Ishikawa (cell line): ENCODE data around the gene AGRP.

ENCODE experiments used
- CEBPB ChIP-seq: IDR thresholded peaks from 2 replicates; pipeline ENCODE4 v1.6.1; 2012
- CREB1 ChIP-seq: IDR thresholded peaks from 2 replicates; pipeline ENCODE4 v1.6.1; 2012; ENCODE audit warnings: low read depth
- EGR1 ChIP-seq: IDR thresholded peaks from 2 replicates; pipeline ENCODE4 v1.6.1; 2012
- EP300 ChIP-seq: IDR thresholded peaks from 2 replicates; pipeline ENCODE4 v1.6.1; 2012; ENCODE audit warnings: borderline replicate concordance
- FOXM1 ChIP-seq: IDR thresholded peaks from 2 replicates; pipeline ENCODE4 v1.6.1; 2012; ENCODE audit warnings: low read depth, borderline replicate concordance
- NFIC ChIP-seq: IDR thresholded peaks from 2 replicates; pipeline ENCODE4 v1.6.1; 2012
- RAD21 ChIP-seq: IDR thresholded peaks from 2 replicates; pipeline ENCODE4 v1.6.1; 2012; ENCODE audit warnings: low read depth
- TAF1 ChIP-seq: IDR thresholded peaks from 2 replicates; pipeline ENCODE4 v1.6.1; 2012; ENCODE audit warnings: low read depth, mild to moderate bottlenecking
- TCF12 ChIP-seq: IDR thresholded peaks from 2 replicates; pipeline ENCODE4 v1.6.1; 2012; ENCODE audit warnings: low read depth
- TEAD4 ChIP-seq: IDR thresholded peaks from 2 replicates; pipeline ENCODE4 v1.6.1; 2012
- YY1 ChIP-seq: IDR thresholded peaks from 2 replicates; pipeline ENCODE4 v1.6.1; 2012; ENCODE audit warnings: low read depth
- ZBTB7A ChIP-seq: IDR thresholded peaks from 2 replicates; pipeline ENCODE4 v1.6.1; 2012; ENCODE audit warnings: low read depth
- TF ChIP-seq, protein P1 (sequence below): IDR thresholded peaks from 2 replicates; pipeline ENCODE4 v1.6.1; 2012
- TF ChIP-seq, protein P2 (sequence below): IDR thresholded peaks from 2 replicates; pipeline ENCODE4 v1.6.1; 2012; ENCODE audit warnings: low read depth, mild to moderate bottlenecking
- TF ChIP-seq, protein P3 (sequence below): IDR thresholded peaks from 2 replicates; pipeline ENCODE4 v1.6.1; 2012

AGRP gene

DNA sequence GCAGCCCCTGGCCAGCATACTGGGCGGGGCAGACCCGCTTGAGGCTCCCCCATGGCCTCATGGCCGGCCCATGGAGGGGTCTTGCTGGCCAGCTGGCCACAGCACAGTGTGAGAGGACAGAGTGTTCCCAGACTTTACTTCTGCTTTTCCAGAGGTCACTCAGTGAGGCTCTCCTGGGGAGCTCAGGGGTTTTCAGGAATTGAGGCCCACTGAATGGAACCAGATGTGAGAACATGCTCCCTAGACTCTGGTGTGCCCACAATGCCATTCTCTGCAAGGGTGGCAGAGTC lies 23.5 kb downstream of the AGRP start:
- TF ChIP-seq, protein P1, sequence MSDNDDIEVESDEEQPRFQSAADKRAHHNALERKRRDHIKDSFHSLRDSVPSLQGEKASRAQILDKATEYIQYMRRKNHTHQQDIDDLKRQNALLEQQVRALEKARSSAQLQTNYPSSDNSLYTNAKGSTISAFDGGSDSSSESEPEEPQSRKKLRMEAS: no peak

DNA sequence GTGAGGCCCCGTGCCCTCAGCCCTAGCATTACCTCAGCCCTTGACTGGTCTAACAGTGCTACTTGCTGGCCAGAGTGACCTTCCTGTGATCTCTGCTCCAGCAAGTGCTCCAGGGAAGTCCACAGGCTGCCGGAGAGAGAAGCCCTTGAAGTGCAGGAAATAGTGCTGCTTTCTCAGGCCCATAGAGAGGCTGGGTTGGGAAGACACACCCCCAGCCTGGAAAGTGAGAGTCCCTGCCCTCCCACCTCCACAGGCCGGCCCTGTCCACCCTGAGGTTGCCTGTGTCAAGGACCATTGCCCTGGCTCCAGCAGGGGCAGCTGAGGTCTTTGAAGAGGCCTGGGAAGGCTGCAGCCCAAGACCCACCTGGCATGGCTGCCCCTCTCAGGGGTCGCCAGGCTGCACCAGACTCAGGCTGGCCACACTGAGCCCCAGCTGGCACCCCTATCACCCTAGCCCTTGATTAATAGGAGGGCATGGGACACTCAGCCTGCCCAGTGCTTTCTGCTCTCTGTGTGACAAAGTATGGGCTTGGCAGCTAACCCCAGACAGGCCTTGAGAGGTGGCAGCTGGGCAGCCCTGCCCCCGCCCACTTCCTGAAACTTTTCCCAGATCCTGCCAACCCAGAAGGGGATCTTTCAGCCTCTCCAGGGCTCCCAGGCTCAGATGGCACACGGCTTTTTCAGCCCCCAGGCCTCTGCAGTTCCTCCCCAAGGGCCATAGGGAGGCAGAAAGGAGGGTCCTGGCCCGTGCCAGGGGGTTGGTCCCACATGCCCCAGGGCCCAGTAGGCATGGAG lies 24.1 kb downstream of the AGRP start:
- TF ChIP-seq, protein P1: no peak
- TF ChIP-seq CREB1 (no peak), TAF1 (no peak), TCF12 (no peak), EGR1 (no peak), YY1 (no peak), TEAD4 (no peak), NFIC (no peak), CEBPB (no peak), EP300 (no peak), ZBTB7A (no peak)
- TF ChIP-seq, protein P2, sequence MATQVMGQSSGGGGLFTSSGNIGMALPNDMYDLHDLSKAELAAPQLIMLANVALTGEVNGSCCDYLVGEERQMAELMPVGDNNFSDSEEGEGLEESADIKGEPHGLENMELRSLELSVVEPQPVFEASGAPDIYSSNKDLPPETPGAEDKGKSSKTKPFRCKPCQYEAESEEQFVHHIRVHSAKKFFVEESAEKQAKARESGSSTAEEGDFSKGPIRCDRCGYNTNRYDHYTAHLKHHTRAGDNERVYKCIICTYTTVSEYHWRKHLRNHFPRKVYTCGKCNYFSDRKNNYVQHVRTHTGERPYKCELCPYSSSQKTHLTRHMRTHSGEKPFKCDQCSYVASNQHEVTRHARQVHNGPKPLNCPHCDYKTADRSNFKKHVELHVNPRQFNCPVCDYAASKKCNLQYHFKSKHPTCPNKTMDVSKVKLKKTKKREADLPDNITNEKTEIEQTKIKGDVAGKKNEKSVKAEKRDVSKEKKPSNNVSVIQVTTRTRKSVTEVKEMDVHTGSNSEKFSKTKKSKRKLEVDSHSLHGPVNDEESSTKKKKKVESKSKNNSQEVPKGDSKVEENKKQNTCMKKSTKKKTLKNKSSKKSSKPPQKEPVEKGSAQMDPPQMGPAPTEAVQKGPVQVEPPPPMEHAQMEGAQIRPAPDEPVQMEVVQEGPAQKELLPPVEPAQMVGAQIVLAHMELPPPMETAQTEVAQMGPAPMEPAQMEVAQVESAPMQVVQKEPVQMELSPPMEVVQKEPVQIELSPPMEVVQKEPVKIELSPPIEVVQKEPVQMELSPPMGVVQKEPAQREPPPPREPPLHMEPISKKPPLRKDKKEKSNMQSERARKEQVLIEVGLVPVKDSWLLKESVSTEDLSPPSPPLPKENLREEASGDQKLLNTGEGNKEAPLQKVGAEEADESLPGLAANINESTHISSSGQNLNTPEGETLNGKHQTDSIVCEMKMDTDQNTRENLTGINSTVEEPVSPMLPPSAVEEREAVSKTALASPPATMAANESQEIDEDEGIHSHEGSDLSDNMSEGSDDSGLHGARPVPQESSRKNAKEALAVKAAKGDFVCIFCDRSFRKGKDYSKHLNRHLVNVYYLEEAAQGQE: no peak
- TF ChIP-seq, protein P3, sequence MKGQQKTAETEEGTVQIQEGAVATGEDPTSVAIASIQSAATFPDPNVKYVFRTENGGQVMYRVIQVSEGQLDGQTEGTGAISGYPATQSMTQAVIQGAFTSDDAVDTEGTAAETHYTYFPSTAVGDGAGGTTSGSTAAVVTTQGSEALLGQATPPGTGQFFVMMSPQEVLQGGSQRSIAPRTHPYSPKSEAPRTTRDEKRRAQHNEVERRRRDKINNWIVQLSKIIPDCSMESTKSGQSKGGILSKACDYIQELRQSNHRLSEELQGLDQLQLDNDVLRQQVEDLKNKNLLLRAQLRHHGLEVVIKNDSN: no peak

DNA sequence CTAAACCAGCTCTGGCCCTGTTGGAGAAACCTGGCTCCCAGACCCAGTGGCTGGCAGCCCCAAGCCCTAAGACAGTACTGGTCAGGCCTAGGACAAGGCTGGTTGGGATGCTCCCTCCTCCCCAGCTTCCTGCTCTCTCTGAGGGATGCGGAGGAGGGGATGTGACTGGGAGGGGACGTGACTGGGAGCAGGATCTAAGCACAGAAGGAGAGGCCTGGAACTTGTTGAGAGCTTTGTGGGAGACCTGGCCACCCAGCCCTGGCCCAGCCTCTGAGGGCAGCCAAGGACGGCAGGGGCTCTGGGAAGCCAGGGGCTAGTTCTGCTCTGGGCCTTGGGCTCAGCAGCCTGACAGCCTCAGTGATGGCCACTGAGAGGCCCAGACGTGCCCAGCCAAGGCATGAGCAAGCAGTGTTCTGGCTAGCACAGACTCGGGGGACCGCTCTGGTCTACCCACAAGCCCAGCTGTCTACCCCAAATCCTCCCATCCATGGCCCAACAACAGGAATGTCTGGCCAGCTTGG lies 25.2 kb downstream of the AGRP start:
- TF ChIP-seq, protein P3: no peak
- TF ChIP-seq TCF12 (no peak), EGR1 (no peak), ZBTB7A (no peak), TEAD4 (no peak), FOXM1 (no peak), EP300 (no peak), TAF1 (no peak), CEBPB (no peak), RAD21 (no peak), YY1 (no peak)
- TF ChIP-seq, protein P1: no peak

DNA sequence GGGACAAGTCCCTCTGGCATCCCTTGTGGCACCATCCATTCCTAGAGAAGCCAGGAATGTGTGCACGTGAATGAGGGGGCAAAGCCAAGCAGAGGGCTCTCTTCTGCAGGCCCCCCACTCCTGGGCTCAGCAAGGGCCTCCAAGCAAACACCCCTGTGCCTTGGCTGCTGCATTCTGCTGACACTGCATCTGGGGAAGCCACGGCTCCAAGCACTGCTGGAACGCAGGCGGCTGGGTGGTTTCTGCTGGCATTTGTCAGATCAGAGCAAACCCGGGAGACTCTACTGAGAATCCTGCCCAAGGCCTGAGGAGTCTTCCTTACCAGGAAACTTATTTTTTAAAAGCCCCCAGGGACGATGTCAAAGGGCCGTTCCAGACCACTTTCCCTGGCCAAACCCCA lies 25.7 kb downstream of the AGRP start:
- TF ChIP-seq FOXM1: no peak
- TF ChIP-seq TCF12: no peak
- no peak for TF ChIP-seq ZBTB7A
- TF ChIP-seq NFIC: no peak
- TF ChIP-seq TEAD4: no peak
- no peak for TF ChIP-seq YY1
- TF ChIP-seq, protein P3: no peak
- no peak for TF ChIP-seq TAF1
- TF ChIP-seq EP300: no peak
- TF ChIP-seq, protein P2: no peak
- TF ChIP-seq CEBPB: no peak
- TF ChIP-seq EGR1: no peak

DNA sequence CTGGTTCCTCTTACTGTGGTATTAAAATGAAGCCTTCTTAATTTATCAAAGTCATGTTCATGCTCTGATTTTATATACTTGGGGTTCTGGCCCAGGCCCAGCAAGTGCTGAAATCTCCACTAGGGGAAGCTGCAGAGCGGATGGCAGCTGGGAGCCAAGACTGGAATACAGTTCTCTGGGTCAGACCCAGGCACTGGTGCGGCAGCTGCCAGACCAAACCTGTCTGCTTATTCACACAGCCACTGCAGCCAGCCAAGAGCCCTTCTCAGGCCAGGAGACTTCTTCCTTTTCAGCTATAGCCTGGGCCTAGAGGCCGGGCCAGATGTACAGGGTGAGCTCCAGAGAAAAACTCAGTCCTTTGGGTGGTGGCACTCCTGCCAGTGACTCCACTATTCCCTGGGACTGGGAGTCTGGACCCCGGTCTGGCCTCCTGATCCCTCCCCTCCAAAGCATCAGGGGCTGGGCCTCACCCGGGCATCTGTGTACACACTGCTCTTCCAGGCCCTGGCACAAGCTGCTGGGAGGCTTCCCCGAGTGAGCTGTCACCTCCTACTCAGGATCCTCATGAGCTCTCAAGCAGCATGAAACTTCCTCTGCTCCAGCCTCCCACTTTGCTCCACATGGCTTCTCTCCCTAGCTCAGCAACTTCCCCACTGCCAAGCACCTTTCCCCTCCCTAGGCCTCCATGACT lies 26.8 kb downstream of the AGRP start:
- TF ChIP-seq TAF1: no peak
- no peak for TF ChIP-seq YY1
- TF ChIP-seq, protein P3: no peak
- no peak for TF ChIP-seq CEBPB
- no peak for TF ChIP-seq FOXM1
- TF ChIP-seq, protein P1: no peak
